HFF-Myc (cell line): ENCODE results near the gene TNNC2.
"Not testable (repeated sequence)": the region's sequence is repeated elsewhere in the genome, so short reads cannot be mapped to it uniquely, and the experiment has no call there.

ENCODE experiments used
- DNase-seq: peaks from one replicate; pipeline ENCODE4 v3.0.0-alpha.2; 2011; ENCODE audit warnings: low read depth; ENCODE audit errors: extremely low read depth
- H3K4me3 ChIP-seq: replicated peaks from 2 replicates; pipeline ENCODE4 v1.5.1; 2011; ENCODE audit warnings: low read depth, mild to moderate bottlenecking, control low read depth, low read length
- TF ChIP-seq, protein P1 (sequence below): IDR thresholded peaks from 2 replicates; pipeline ENCODE4 v1.5.1; 2012; ENCODE audit warnings: mild to moderate bottlenecking, low read depth, low read length, control low read depth; ENCODE audit errors: missing control alignments

TNNC2 gene

DNA sequence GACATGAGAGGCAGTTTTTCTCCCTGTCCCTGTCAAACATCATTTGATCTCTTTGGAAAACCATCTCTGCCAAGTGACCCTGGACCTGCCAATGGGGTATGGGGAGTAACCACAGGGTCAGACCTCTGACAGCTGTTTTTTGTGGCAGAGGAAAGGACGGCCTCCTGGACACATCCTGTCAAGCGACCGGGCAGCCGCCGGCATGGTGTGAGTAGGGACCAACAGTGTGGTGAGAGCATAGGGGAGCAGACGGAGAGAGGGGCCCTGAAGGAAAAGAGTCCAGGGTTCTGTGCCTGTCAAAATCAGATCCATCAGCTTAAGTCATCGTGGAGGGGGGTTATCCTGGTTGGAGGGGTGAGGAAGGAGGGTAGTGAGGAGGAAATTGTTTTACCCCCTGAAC, 25.3 kb downstream of the TNNC2 start:
- DNase-seq, result no peak
- TF ChIP-seq, protein P1, sequence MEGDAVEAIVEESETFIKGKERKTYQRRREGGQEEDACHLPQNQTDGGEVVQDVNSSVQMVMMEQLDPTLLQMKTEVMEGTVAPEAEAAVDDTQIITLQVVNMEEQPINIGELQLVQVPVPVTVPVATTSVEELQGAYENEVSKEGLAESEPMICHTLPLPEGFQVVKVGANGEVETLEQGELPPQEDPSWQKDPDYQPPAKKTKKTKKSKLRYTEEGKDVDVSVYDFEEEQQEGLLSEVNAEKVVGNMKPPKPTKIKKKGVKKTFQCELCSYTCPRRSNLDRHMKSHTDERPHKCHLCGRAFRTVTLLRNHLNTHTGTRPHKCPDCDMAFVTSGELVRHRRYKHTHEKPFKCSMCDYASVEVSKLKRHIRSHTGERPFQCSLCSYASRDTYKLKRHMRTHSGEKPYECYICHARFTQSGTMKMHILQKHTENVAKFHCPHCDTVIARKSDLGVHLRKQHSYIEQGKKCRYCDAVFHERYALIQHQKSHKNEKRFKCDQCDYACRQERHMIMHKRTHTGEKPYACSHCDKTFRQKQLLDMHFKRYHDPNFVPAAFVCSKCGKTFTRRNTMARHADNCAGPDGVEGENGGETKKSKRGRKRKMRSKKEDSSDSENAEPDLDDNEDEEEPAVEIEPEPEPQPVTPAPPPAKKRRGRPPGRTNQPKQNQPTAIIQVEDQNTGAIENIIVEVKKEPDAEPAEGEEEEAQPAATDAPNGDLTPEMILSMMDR, result no peak
- no peak overlapping the region for H3K4me3 ChIP-seq

DNA sequence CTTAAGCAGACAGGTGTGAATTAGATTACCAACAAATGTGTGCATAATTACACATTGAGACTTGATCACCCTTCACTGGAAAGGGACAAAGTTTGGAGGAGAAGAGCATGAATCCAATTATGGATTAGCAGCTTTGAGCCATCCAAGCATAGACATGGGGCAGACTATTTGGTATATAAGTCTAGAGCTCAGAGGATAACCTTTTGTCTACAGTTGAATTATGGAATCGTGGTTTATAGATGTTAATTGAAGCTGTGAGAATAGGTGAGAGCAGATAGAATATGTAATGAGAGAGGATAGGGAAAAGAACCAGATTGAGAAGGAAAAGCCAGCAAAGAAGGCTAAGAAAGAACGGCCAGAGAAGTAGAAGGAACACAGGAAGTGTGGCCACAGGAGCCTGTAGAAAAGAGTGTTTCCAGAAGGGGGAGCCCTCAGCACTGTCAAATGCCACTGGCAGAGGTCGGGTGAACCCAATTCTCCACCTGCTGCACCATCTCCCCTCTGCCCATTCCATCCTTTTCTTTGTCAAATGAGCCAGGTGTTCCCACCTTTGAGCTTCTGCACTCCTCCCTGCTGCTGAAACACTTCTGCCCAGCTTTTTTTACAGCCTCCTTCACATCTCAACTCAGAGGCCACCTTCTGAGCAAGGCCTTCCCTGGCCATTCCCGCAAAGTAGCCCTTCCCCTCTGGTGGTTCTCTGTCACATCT, 28.0 kb downstream of the TNNC2 start:
- TF ChIP-seq, protein P1, result peak; percentile 75
- no peak for DNase-seq
- no peak overlapping the region for H3K4me3 ChIP-seq

DNA sequence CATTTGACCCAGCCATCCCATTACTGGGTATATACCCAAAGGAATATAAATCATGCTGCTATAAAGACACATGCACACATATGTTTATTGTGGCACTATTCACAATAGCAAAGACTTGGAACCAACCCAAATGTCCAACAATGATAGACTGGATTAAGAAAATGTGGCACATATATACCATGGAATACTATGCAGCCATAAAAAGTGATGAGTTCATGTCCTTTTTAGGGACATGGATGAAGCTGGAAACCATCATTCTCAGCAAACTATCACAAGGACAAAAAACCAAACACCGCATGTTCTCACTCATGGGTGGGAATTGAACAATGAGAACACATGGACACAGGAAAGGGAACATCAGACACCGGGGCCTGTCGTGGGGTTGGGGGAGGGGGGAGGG, 29.2 kb downstream of the TNNC2 start:
- not testable (repeated sequence) for H3K4me3 ChIP-seq, DNase-seq

DNA sequence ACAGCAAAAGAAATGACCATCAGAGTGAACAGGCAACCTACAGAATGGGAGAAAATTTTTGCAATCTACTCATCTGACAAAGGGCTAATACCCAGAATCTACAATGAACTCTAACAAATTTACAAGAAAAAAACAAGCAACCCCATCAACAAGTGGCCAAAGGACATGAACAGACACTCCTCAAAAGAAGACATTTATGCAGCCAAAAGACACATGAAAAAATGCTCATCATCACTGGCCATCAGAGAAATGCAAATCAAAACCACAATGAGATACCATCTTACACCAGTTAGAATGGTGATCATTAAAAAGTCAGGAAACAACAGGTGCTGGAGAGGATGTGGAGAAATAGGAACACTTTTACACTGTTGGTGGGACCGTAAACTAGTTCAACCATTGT, 29.6 kb downstream of the TNNC2 start:
- not testable (repeated sequence) for DNase-seq, H3K4me3 ChIP-seq

DNA sequence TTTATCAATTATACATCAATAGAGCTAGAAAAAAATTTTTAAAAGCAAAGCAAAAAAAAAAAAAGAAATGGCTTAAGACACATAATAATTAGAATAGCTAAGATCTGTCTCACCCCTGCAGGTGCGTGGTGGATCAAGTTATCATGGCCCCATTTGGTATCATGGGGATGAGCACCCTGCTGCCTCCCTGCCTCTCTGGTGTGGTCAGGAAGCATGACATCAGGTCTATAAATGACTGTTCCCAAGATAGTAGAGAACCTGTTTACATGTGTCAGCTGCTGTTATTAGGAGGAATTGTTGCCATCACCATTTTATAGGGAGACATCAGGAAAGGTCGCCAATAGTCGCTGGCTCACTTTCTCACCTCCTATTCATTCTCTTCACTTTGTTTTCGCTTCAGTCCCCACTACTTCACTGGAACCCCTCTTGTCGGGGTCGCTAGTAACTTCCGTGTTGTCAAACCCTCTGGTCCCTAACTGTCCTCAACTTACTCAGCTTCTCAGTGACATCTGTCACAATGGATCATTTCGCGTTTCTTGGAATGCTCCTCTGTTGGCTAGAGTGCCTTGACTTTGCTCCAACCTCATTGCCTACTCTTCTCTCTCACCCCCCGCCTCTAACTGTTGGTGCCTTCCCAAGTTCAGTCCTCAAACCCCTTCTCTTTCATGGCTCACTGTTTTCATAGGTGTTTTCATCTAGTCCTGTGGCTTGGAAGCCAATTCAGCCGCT, 30.6 kb downstream of the TNNC2 start:
- H3K4me3 ChIP-seq, result no peak overlapping the region
- TF ChIP-seq, protein P1, result no peak
- no peak for DNase-seq

DNA sequence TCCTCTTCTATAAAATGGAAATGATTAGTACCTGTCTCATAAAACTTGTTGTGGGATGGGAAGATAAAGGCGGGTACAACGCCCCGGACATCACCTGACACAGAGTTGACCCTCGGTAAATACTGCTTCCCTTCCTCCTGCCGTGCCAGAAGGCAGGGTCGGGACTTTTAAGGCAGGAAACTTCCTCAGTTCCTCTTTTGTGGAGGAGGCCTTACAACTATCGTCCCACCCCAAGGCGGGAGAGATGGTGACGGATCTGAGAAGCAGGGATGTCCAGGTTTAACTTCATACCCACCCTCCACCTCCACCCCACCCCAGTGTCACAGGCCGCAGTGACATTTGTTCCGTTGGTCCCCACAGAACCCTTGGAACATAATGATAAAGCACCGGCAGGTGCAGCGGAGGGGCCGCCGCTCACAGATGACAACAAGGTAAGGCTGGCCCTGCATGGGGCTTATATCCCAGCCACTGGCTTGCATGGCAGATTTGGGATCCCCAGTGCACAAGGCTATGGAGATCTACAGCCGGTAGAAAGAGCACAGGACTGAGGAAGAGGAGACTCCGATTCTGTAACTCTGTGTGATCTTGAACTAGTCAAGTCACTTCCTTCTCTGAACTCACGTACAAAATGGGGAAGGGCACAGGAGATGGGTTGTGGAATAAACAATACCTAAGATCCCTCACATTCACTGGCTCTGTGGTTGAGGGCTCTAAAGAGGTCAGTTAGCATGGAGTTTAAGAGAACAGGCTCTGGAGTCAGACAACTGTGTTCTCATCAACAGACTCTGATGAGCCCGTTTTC, 34.6 kb downstream of the TNNC2 start:
- TF ChIP-seq, protein P1, result no peak
- DNase-seq, result no peak
- peak overlapping the region; percentile 96 for H3K4me3 ChIP-seq

DNA sequence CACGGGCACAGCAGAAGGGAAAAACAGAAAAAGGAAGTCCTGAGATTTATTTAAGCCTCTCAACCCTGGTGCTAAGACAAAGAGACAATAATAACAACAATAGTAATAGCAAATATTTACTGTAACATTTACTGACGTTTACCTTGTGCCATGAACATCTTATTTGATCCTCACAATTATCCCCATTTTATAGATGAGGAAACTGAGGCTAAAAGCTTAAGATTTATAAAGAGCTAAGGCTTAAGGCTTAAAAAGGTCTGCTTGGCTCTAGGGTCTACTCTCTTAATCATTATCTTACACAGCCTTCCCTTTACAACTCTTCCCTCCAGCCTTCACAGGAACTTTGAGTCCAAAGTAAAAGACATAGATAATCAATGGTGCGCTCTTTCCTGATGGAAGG, 38.8 kb downstream of the TNNC2 start:
- no peak overlapping the region for H3K4me3 ChIP-seq
- TF ChIP-seq, protein P1, result no peak
- DNase-seq, result no peak
